ENCODE results near the gene MXRA5.

Gene MXRA5

DNA sequence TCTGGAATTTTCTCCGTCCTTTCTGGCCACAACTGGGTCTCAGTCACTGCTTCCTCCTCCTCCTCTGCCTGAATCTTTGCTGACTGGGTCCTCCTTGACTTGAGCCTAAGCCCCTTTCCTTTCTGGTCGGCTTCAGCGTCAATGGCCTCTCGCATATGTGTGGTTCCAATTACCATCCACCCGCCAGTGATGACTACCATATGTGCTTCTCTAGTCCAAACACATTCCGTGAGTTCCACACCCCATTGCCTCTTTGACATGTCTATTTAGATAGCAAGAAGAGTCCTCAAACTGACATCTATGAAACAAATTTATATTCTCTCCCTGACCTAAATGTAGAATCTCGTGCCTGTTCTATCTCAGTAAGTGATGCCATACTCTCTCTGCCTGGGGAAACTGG is 19.8 kb downstream of the MXRA5 start (continued):
- TF ChIP-seq, protein P1, sequence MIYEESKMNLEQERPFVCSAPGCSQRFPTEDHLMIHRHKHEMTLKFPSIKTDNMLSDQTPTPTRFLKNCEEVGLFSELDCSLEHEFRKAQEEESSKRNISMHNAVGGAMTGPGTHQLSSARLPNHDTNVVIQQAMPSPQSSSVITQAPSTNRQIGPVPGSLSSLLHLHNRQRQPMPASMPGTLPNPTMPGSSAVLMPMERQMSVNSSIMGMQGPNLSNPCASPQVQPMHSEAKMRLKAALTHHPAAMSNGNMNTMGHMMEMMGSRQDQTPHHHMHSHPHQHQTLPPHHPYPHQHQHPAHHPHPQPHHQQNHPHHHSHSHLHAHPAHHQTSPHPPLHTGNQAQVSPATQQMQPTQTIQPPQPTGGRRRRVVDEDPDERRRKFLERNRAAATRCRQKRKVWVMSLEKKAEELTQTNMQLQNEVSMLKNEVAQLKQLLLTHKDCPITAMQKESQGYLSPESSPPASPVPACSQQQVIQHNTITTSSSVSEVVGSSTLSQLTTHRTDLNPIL (CRISPR knock-in tag; IDR thresholded peaks at IDR 0.05; ENCODE audit: low read depth), result no peak
- TF ChIP-seq RARB (CRISPR knock-in tag; IDR thresholded peaks at IDR 0.05) (no peak), ZNF565 (CRISPR knock-in tag; conservative IDR thresholded peaks at IDR 0.05; ENCODE audit: low read depth) (no peak), TCF4 (CRISPR knock-in tag; IDR thresholded peaks at IDR 0.05; ENCODE audit: borderline replicate concordance) (no peak), ESRRG (CRISPR knock-in tag; IDR thresholded peaks at IDR 0.05) (no peak), PPARA (CRISPR knock-in tag; IDR thresholded peaks at IDR 0.05; ENCODE audit: borderline replicate concordance) (no peak), GLIS3 (CRISPR knock-in tag; IDR thresholded peaks at IDR 0.05) (no peak), ARNTL (CRISPR knock-in tag; IDR thresholded peaks at IDR 0.05; ENCODE audit: borderline replicate concordance, low read depth) (no peak)

DNA sequence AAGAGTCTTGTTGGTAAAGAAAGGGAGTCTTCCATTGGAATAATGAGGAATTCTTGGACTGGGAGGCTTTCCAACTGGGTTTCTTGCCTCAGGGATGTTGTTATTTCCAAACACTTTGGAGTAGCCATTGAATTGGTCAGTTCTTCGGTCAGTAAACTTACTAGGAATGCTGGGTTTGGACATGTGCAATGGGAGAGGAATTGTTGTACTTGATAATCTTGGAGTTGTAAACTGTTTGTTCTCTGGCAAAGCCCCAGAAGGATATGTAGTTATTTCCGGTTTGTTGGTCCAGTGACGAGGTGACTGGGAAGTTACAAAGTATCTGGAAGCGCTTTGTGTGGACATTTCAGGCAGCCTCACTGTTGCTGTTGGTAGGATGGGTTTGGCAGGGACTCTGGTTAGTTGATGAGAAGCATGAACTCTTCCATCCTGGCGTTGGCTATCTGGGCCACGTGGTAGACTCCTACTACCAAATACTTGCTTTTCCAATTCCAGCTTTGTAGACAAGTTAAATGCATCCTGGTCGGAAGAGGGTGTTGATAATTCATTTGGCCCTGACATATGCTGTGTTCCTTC is 25.9 kb downstream of the MXRA5 start:
- ATAC-seq, result no peak
- no peak for TF ChIP-seq TOX (CRISPR knock-in tag; IDR thresholded peaks at IDR 0.05; ENCODE audit: borderline replicate concordance)
- TF ChIP-seq, protein P2, sequence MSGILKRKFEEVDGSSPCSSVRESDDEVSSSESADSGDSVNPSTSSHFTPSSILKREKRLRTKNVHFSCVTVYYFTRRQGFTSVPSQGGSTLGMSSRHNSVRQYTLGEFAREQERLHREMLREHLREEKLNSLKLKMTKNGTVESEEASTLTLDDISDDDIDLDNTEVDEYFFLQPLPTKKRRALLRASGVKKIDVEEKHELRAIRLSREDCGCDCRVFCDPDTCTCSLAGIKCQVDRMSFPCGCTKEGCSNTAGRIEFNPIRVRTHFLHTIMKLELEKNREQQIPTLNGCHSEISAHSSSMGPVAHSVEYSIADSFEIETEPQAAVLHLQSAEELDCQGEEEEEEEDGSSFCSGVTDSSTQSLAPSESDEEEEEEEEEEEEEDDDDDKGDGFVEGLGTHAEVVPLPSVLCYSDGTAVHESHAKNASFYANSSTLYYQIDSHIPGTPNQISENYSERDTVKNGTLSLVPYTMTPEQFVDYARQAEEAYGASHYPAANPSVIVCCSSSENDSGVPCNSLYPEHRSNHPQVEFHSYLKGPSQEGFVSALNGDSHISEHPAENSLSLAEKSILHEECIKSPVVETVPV (CRISPR knock-in tag; IDR thresholded peaks at IDR 0.05), result no peak
- no peak for TF ChIP-seq ZNF70 (CRISPR knock-in tag; IDR thresholded peaks at IDR 0.05)
- TF ChIP-seq GLIS3 (CRISPR knock-in tag; IDR thresholded peaks at IDR 0.05), result no peak
- TF ChIP-seq ARNTL (CRISPR knock-in tag; IDR thresholded peaks at IDR 0.05; ENCODE audit: borderline replicate concordance, low read depth), result no peak
- TF ChIP-seq, protein P3, sequence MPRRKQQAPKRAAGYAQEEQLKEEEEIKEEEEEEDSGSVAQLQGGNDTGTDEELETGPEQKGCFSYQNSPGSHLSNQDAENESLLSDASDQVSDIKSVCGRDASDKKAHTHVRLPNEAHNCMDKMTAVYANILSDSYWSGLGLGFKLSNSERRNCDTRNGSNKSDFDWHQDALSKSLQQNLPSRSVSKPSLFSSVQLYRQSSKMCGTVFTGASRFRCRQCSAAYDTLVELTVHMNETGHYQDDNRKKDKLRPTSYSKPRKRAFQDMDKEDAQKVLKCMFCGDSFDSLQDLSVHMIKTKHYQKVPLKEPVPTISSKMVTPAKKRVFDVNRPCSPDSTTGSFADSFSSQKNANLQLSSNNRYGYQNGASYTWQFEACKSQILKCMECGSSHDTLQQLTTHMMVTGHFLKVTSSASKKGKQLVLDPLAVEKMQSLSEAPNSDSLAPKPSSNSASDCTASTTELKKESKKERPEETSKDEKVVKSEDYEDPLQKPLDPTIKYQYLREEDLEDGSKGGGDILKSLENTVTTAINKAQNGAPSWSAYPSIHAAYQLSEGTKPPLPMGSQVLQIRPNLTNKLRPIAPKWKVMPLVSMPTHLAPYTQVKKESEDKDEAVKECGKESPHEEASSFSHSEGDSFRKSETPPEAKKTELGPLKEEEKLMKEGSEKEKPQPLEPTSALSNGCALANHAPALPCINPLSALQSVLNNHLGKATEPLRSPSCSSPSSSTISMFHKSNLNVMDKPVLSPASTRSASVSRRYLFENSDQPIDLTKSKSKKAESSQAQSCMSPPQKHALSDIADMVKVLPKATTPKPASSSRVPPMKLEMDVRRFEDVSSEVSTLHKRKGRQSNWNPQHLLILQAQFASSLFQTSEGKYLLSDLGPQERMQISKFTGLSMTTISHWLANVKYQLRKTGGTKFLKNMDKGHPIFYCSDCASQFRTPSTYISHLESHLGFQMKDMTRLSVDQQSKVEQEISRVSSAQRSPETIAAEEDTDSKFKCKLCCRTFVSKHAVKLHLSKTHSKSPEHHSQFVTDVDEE (CRISPR knock-in tag; IDR thresholded peaks at IDR 0.05), result no peak
- TF ChIP-seq ISL1 (CRISPR knock-in tag; IDR thresholded peaks at IDR 0.05), result no peak
- TF ChIP-seq CSDC2 (CRISPR knock-in tag; IDR thresholded peaks at IDR 0.05), result no peak
- TF ChIP-seq, protein P4, sequence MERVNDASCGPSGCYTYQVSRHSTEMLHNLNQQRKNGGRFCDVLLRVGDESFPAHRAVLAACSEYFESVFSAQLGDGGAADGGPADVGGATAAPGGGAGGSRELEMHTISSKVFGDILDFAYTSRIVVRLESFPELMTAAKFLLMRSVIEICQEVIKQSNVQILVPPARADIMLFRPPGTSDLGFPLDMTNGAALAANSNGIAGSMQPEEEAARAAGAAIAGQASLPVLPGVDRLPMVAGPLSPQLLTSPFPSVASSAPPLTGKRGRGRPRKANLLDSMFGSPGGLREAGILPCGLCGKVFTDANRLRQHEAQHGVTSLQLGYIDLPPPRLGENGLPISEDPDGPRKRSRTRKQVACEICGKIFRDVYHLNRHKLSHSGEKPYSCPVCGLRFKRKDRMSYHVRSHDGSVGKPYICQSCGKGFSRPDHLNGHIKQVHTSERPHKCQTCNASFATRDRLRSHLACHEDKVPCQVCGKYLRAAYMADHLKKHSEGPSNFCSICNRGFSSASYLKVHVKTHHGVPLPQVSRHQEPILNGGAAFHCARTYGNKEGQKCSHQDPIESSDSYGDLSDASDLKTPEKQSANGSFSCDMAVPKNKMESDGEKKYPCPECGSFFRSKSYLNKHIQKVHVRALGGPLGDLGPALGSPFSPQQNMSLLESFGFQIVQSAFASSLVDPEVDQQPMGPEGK (CRISPR knock-in tag; IDR thresholded peaks at IDR 0.05; ENCODE audit: borderline replicate concordance), result no peak
- TF ChIP-seq ZFP3 (CRISPR knock-in tag; IDR thresholded peaks at IDR 0.05), result no peak
- TF ChIP-seq TCF4 (CRISPR knock-in tag; IDR thresholded peaks at IDR 0.05; ENCODE audit: borderline replicate concordance), result no peak
- TF ChIP-seq, protein P5, sequence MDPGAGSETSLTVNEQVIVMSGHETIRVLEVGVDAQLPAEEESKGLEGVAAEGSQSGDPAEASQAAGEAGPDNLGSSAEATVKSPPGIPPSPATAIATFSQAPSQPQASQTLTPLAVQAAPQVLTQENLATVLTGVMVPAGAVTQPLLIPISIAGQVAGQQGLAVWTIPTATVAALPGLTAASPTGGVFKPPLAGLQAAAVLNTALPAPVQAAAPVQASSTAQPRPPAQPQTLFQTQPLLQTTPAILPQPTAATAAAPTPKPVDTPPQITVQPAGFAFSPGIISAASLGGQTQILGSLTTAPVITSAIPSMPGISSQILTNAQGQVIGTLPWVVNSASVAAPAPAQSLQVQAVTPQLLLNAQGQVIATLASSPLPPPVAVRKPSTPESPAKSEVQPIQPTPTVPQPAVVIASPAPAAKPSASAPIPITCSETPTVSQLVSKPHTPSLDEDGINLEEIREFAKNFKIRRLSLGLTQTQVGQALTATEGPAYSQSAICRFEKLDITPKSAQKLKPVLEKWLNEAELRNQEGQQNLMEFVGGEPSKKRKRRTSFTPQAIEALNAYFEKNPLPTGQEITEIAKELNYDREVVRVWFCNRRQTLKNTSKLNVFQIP (CRISPR knock-in tag; IDR thresholded peaks at IDR 0.05; ENCODE audit: borderline replicate concordance, low read depth), result no peak
- no peak for TF ChIP-seq ZC3H10 (CRISPR knock-in tag; IDR thresholded peaks at IDR 0.05)

DNA sequence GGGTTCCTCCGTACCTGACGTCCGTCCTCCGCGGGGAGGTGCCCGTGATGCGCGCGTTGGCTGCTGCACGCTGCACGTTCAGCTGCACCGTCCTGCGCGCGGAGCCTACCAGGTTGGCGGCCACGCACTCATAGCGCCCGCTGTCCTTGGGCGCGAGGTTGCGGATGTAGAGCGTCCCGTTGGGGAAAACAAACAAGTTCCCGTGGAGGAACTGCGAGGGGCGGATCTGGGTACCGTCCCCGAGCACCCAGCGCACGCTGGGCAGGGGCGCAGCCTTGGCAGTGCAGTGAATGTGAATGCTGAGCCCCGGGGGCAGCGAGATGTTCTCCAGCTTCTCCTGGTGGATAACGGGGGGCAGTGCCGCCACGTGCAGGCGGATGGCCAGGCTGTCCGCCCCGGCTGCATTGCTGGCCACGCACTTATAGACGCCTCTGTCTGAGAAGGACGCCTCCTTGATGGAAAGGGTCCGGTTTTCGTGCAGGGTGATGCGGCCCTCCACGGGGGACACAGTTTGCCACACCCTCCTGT is 29.2 kb downstream of the MXRA5 start:
- no peak for ATAC-seq
- TF ChIP-seq ZFP30 (CRISPR knock-in tag; IDR thresholded peaks at IDR 0.05) (no peak), ZNF70 (CRISPR knock-in tag; IDR thresholded peaks at IDR 0.05) (no peak), TCF4 (CRISPR knock-in tag; IDR thresholded peaks at IDR 0.05; ENCODE audit: borderline replicate concordance) (no peak), SNAI2 (CRISPR knock-in tag; IDR thresholded peaks at IDR 0.05) (no peak), PPARA (CRISPR knock-in tag; IDR thresholded peaks at IDR 0.05; ENCODE audit: borderline replicate concordance) (no peak), RARB (CRISPR knock-in tag; IDR thresholded peaks at IDR 0.05) (no peak)
- TF ChIP-seq, protein P1 (CRISPR knock-in tag; IDR thresholded peaks at IDR 0.05; ENCODE audit: low read depth), result no peak
- TF ChIP-seq, protein P3 (CRISPR knock-in tag; IDR thresholded peaks at IDR 0.05), result no peak
- TF ChIP-seq, protein P4 (CRISPR knock-in tag; IDR thresholded peaks at IDR 0.05; ENCODE audit: borderline replicate concordance), result no peak
